CD4-positive, alpha-beta memory T cell (primary cell): ENCODE results near the gene PRTFDC1. TPM values are rescaled to one million over a fixed set of nuclear protein-coding genes. Genes with fewer than 3 reads are reported as not detected.

ENCODE experiments used
- CTCF ChIA-PET: fragments of 350-600 bp; sonication (Branson Sonifier 250); formaldehyde crosslinking; loops from one replicate; lab custom pipeline; 2021; ENCODE audit warnings: inconsistent platforms; ENCODE audit not compliant: partially characterized antibody; lab: Charles Lee
- POLR2A ChIA-PET: fragments of 350-600 bp; sonication (Branson Sonifier 250); formaldehyde crosslinking; loops from one replicate; lab custom pipeline; 2021; ENCODE audit not compliant: partially characterized antibody; lab: Charles Lee
- DNase-seq, 5 donors: peaks; one replicate each; pipeline versions ENCODE4 v3.0.0 to v3.0.0-alpha.2; 2020 to 2022; ENCODE audit warnings: mixed read lengths in 1 of 5
- H3K27ac ChIP-seq: one replicate; pipeline ENCODE4 v1.7.0; 2013; ENCODE audit warnings: low read depth, low read length
- H3K27me3 ChIP-seq: 2 replicates; pipeline ENCODE4 v1.7.0; 2013; ENCODE audit warnings: mild to moderate bottlenecking, low read length, moderate library complexity; ENCODE audit not compliant: insufficient read depth
- H3K36me3 ChIP-seq: 2 replicates; pipeline ENCODE4 v1.7.0; 2013; ENCODE audit warnings: mild to moderate bottlenecking, low read length, moderate library complexity; ENCODE audit not compliant: insufficient read depth
- H3K4me1 ChIP-seq: 2 replicates; pipeline ENCODE4 v1.7.0; 2013; ENCODE audit warnings: mild to moderate bottlenecking, low read length, moderate library complexity; ENCODE audit not compliant: insufficient read depth
- H3K4me3 ChIP-seq, 2 donors: one replicate each; pipeline ENCODE4 v1.7.0; 2013; ENCODE audit warnings: low read length in 2 of 2, mild to moderate bottlenecking in 1 of 2
- H3K9me3 ChIP-seq, 2 donors: one replicate each; pipeline ENCODE4 v1.7.0; 2013; ENCODE audit warnings: low read length in 2 of 2, control low read depth in 1 of 2; ENCODE audit not compliant: control insufficient read depth in 1 of 2
- H3K27ac Mint-ChIP-seq, 7 donors: one replicate each; pipeline ENCODE4 v1.8.0; 2020 to 2021; ENCODE audit warnings: mixed read lengths in 7 of 7, mild to moderate bottlenecking in 6 of 7, inconsistent platforms in 3 of 7, moderate library complexity in 3 of 7
- H3K27me3 Mint-ChIP-seq, 2 donors: one replicate each; pipeline ENCODE4 v1.8.0; 2020 to 2021; ENCODE audit warnings: mixed read lengths in 2 of 2
- H3K36me3 Mint-ChIP-seq, 2 donors: one replicate each; pipeline ENCODE4 v1.8.0; 2020 to 2021; ENCODE audit warnings: mixed read lengths in 2 of 2, inconsistent platforms in 1 of 2, mild to moderate bottlenecking in 1 of 2
- H3K4me1 Mint-ChIP-seq, 4 donors: one replicate each; pipeline ENCODE4 v1.8.0; 2020 to 2021; ENCODE audit warnings: mixed read lengths in 4 of 4, mild to moderate bottlenecking in 1 of 4
- H3K4me3 Mint-ChIP-seq, 8 donors: one replicate each; pipeline ENCODE4 v1.8.0; 2020 to 2021; ENCODE audit warnings: mixed read lengths in 8 of 8, mild to moderate bottlenecking in 7 of 8, moderate library complexity in 6 of 8, inconsistent platforms in 3 of 8
- H3K9me3 Mint-ChIP-seq, 8 donors: one replicate each; pipeline ENCODE4 v1.8.0; 2020 to 2021; ENCODE audit warnings: mixed read lengths in 8 of 8, mild to moderate bottlenecking in 5 of 8, inconsistent platforms in 3 of 8, moderate library complexity in 1 of 8
- intact Hi-C: fragments of 100-400 bp; cut with micrococcal nuclease; formaldehyde crosslinking; loops from one replicate; pipeline ENCODE4 v1.15.1; 2023
- polyA plus RNA-seq, 2 donors: library from polyadenylated mRNA; unstranded; fragments of 300-500 nt; fragmentation: Illumina TruSeq; gene quantifications; one replicate each; pipeline ENCODE4 v1.2.3, GENCODE V29; 2021
- total RNA-seq, 2 experiments: library from RNA; stranded (reverse); gene quantifications; one replicate each; pipeline ENCODE4 v1.2.3, GENCODE V29; 2021

PRTFDC1 gene
- total and polyA plus RNA-seq, 4 experiments from 2014 or later = 0.21 to 0.97 (median 0.31) TPM

GRCh38 chr10:24989867-24990266 is 37.5 kb upstream of the PRTFDC1 start:
- Mint-ChIP-seq H3K9me3 (no peaks in the 10 kb centered on the region), H3K27me3 (no peaks in the 10 kb centered on the region), H3K36me3 (no peaks in the 10 kb centered on the region), H3K4me1 (no peaks in the 10 kb centered on the region), H3K27ac (no peak overlapping the region), H3K4me3 (no peak overlapping the region)
- ChIA-PET POLR2A (interaction anchor here (0.9 to 1.6 kb wide), 2 partner anchors 27 to 347 kb away, joined by 3 read pairs; partner anchors contain the start of genes ENKUR and THNSL1), CTCF (interaction anchor here (0.9 to 3.3 kb wide), 5 partner anchors 15 to 372 kb away, joined by 3 to 17 read pairs (median 6); no protein-coding TSS in a partner anchor)
- Histone ChIP-seq H3K36me3 (no peaks in the 10 kb centered on the region), H3K4me1 (no peaks in the 10 kb centered on the region), H3K27ac (no peak overlapping the region), H3K9me3 (no peaks in the 10 kb centered on the region), H3K27me3 (no peaks in the 10 kb centered on the region), H3K4me3 (no peak overlapping the region)
- intact Hi-C loops = loop anchor here (1.0 kb wide), 1 partner anchor 347 kb away; no protein-coding TSS in a partner anchor
- no peak for DNase-seq

- POLR2A ChIA-PET = interaction anchor here (0.9 kb wide), 1 partner anchor 346 kb away, joined by 3 read pairs; no protein-coding TSS in a partner anchor
- H3K27ac Mint-ChIP-seq = peak overlapping the region in 1 of 7 donors; percentile 39
- no peaks in the 10 kb centered on the region for H3K9me3 Mint-ChIP-seq
- H3K4me3 Mint-ChIP-seq = no peak overlapping the region
- Histone ChIP-seq H3K4me1 (no peaks in the 10 kb centered on the region), H3K4me3 (no peak overlapping the region), H3K9me3 (no peaks in the 10 kb centered on the region), H3K27me3 (no peaks in the 10 kb centered on the region), H3K27ac (no peak overlapping the region), H3K36me3 (no peaks in the 10 kb centered on the region)
- no peaks in the 10 kb centered on the region for H3K4me1 Mint-ChIP-seq
- H3K27me3 Mint-ChIP-seq = no peaks in the 10 kb centered on the region
- CTCF ChIA-PET = interaction anchor here (1.0 to 3.3 kb wide), 5 partner anchors 59 to 371 kb away, joined by 3 to 17 read pairs (median 6); no protein-coding TSS in a partner anchor
- intact Hi-C loops = no loop called here
- DNase-seq = no peak
- no peaks in the 10 kb centered on the region for H3K36me3 Mint-ChIP-seq
Measured at GRCh38 chr10:24988831-24989640, 36.6 kb upstream of the PRTFDC1 start.

GRCh38 chr10:24984906-24985305 is 32.5 kb upstream of the PRTFDC1 start:
- H3K4me3 ChIP-seq = no peak overlapping the region
- H3K36me3 ChIP-seq = no peaks in the 10 kb centered on the region
- POLR2A ChIA-PET = no interaction called here
- intact Hi-C loops = no loop called here
- no peak overlapping the region for H3K4me3 Mint-ChIP-seq
- DNase-seq = no peak
- H3K9me3 Mint-ChIP-seq = no peaks in the 10 kb centered on the region
- no peaks in the 10 kb centered on the region for H3K36me3 Mint-ChIP-seq
- H3K27me3 Mint-ChIP-seq = peaks cover 0 to 1% of the 10 kb centered on the region in 2 donors
- H3K27me3 ChIP-seq = no peaks in the 10 kb centered on the region
- CTCF ChIA-PET = no interaction called here
- H3K27ac Mint-ChIP-seq = peak overlapping the region in 1 of 7 donors; percentile 32
- H3K4me1 ChIP-seq = peaks cover 5% of the 10 kb centered on the region
- H3K27ac ChIP-seq = no peak overlapping the region
- peaks cover 0 to 8% (median 4%) of the 10 kb centered on the region in 4 donors for H3K4me1 Mint-ChIP-seq
- no peaks in the 10 kb centered on the region for H3K9me3 ChIP-seq

DNA sequence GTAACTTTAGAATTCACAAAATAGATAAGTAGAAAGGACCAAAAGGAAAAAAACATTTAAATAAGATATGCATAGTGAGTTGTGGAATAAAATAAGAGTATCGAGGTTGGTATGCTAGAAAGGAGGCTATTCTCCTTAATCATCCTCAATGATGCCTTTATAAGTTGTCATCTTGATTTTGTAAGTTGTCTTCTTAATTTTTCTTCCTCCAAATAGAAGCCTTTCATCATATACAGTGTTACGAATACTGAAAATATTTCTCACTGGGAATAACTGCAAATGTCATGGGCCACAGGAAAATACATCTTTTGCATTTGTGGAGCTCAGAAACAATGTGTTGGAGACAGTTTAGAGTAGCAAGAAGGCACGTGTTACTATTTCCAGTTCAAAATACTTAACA is 31.5 kb upstream of the PRTFDC1 start:
- Histone ChIP-seq H3K9me3 (no peaks in the 10 kb centered on the region), H3K4me3 (no peak overlapping the region), H3K4me1 (peaks cover 5% of the 10 kb centered on the region), H3K27ac (no peak overlapping the region), H3K36me3 (no peaks in the 10 kb centered on the region), H3K27me3 (no peaks in the 10 kb centered on the region)
- Mint-ChIP-seq H3K9me3 (no peaks in the 10 kb centered on the region), H3K27me3 (peaks cover 0 to 1% of the 10 kb centered on the region in 2 donors), H3K4me3 (no peak overlapping the region), H3K4me1 (peaks cover 0 to 8% (median 4%) of the 10 kb centered on the region in 4 donors), H3K36me3 (no peaks in the 10 kb centered on the region), H3K27ac (no peak overlapping the region)
- POLR2A ChIA-PET = no interaction called here
- CTCF ChIA-PET = no interaction called here
- intact Hi-C loops = no loop called here
- DNase-seq = no peak

- Histone ChIP-seq H3K27me3 (no peaks in the 10 kb centered on the region), H3K36me3 (no peaks in the 10 kb centered on the region), H3K4me1 (peaks cover 5% of the 10 kb centered on the region), H3K27ac (no peak overlapping the region), H3K4me3 (no peak overlapping the region), H3K9me3 (no peaks in the 10 kb centered on the region)
- intact Hi-C loops = no loop called here
- H3K9me3 Mint-ChIP-seq = no peaks in the 10 kb centered on the region
- peaks cover 0 to 1% of the 10 kb centered on the region in 2 donors for H3K27me3 Mint-ChIP-seq
- no peaks in the 10 kb centered on the region for H3K36me3 Mint-ChIP-seq
- DNase-seq = no peak
- ChIA-PET CTCF (interaction anchor here (1.0 kb wide), 1 partner anchor 54 kb away, joined by 3 read pairs; no protein-coding TSS in a partner anchor), POLR2A (no interaction called here)
- peaks cover 0 to 8% (median 4%) of the 10 kb centered on the region in 4 donors for H3K4me1 Mint-ChIP-seq
- H3K27ac Mint-ChIP-seq = no peak overlapping the region
- H3K4me3 Mint-ChIP-seq = no peak overlapping the region
Measured at GRCh38 chr10:24983130-24983529, 30.7 kb upstream of the PRTFDC1 start.

DNA sequence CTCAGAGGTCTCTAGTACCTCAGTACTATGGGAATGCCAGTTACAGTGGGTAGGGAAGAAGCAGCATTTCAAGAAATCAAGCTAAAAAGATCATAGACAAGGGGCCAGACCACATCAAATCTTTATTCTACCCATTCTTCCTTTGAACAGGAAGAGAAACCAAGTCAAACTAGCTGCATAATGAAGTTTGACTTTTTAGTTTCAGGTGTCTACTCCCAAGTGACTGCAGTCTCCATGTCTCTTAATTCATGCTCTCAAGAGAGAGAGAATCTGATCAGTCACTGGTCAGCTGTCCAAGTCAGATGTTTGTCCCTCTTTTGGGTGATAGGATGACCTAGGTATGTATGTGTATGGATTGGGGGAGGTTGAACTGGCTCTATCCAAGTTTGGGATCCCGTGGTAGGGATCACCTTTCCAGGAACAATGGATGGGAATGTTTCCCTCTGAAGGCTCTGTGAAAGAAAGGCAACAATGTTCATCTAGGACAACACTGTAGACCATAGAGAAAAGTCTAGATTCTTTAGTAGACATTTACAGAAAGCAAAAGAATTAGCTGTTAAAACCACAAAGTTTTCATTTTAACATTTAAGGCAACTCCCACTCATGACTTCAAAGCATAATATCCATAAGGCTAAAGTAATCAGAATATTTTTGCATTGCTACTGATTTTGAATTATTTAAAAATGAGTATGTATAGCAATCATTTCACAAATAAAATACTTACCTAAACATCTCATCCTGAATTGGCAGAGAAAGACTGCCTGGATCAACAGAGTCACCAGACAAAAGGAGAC is 30.1 kb upstream of the PRTFDC1 start:
- H3K4me3 Mint-ChIP-seq = no peak overlapping the region
- ChIA-PET POLR2A (no interaction called here), CTCF (interaction anchor here (1.0 kb wide), 2 partner anchors 53 to 365 kb away, joined by 3 read pairs; no protein-coding TSS in a partner anchor)
- H3K27ac Mint-ChIP-seq = no peak overlapping the region
- peaks cover 0 to 1% of the 10 kb centered on the region in 2 donors for H3K27me3 Mint-ChIP-seq
- Histone ChIP-seq H3K9me3 (no peaks in the 10 kb centered on the region), H3K36me3 (no peaks in the 10 kb centered on the region), H3K4me3 (no peak overlapping the region), H3K27ac (no peak overlapping the region), H3K27me3 (no peaks in the 10 kb centered on the region), H3K4me1 (peaks cover 5% of the 10 kb centered on the region)
- DNase-seq = no peak
- intact Hi-C loops = no loop called here
- H3K9me3 Mint-ChIP-seq = no peaks in the 10 kb centered on the region
- no peaks in the 10 kb centered on the region for H3K36me3 Mint-ChIP-seq
- H3K4me1 Mint-ChIP-seq = peaks cover 0 to 8% (median 4%) of the 10 kb centered on the region in 4 donors
